SK-N-MC (cell line): Measurements from ENCODE around the gene PLEKHO1.

Experiments used
- DNase-seq: peaks from one replicate; pipeline ENCODE4 v3.0.0-alpha.2; 2011; ENCODE audit warnings: low read depth, low spot score
- H3K27ac ChIP-seq: fragments of 200-600 bp; sonication (generic); 2 replicates; pipeline ENCODE4 v1.5.1; 2016; ENCODE audit warnings: mixed run types
- H3K36me3 ChIP-seq: fragments of 200-600 bp; sonication (generic); 2 replicates; pipeline ENCODE4 v1.6.1; 2017; ENCODE audit warnings: antibody characterized with exemption, low read length, mixed read lengths; ENCODE audit not compliant: insufficient read depth
- H3K4me3 ChIP-seq: fragments of 200-600 bp; sonication (generic); 2 replicates; pipeline ENCODE4 v1.5.1; 2016
- H3K9ac ChIP-seq: fragments of 200-600 bp; sonication (generic); 2 replicates; pipeline ENCODE4 v1.8.0; 2017; ENCODE audit warnings: mixed run types, mixed read lengths; ENCODE audit not compliant: insufficient read length
- H3K9me3 ChIP-seq: fragments of 200-600 bp; sonication (generic); 2 replicates; pipeline ENCODE4 v1.6.1; 2017; ENCODE audit warnings: low read depth, mild to moderate bottlenecking, antibody characterized with exemption, low read length, moderate library complexity, mixed read lengths
- EZH2 ChIP-seq: fragments of 200-600 bp; sonication (generic); IDR thresholded peaks from one replicate; pipeline ENCODE4 v1.6.1; 2017; ENCODE audit warnings: antibody characterized with exemption
- FOXP2 ChIP-seq: optimal IDR thresholded peaks from 2 replicates; pipeline ENCODE3; 2011; ENCODE audit warnings: mild to moderate bottlenecking, moderate library complexity; ENCODE audit not compliant: insufficient read depth; ENCODE audit errors: extremely low read length, control extremely low read depth
- POLR2AphosphoS5 ChIP-seq: IDR thresholded peaks from 2 replicates; pipeline ENCODE4 v1.6.1; 2012; ENCODE audit warnings: mild to moderate bottlenecking, low read depth, low read length, borderline replicate concordance

The PLEKHO1 gene

DNA sequence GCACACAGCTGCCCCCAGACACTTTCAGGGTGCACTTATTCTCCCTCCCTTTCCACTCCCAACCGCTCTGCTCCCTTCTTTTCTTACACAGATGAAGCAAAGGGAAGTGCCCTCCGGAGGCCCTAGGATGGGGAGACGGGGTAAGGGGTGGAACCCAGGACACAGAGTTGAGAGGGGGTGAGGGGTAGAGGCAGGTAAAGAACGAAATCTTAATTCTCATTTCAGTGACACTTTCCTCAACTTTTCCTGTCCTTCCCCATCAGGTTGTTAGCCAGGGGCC lies 12.8 kb downstream of the PLEKHO1 start:
- Histone ChIP-seq H3K27ac (peak overlapping the region; percentile 97), H3K9me3 (no peaks in the 10 kb centered on the region), H3K4me3 (peak overlapping the region; percentile 72), H3K36me3 (peaks cover 22% of the 10 kb centered on the region), H3K9ac (peak overlapping the region; percentile 83)
- no peak for DNase-seq
- TF ChIP-seq EZH2 (no peak), POLR2AphosphoS5 (no peak), FOXP2 (no peak)

DNA sequence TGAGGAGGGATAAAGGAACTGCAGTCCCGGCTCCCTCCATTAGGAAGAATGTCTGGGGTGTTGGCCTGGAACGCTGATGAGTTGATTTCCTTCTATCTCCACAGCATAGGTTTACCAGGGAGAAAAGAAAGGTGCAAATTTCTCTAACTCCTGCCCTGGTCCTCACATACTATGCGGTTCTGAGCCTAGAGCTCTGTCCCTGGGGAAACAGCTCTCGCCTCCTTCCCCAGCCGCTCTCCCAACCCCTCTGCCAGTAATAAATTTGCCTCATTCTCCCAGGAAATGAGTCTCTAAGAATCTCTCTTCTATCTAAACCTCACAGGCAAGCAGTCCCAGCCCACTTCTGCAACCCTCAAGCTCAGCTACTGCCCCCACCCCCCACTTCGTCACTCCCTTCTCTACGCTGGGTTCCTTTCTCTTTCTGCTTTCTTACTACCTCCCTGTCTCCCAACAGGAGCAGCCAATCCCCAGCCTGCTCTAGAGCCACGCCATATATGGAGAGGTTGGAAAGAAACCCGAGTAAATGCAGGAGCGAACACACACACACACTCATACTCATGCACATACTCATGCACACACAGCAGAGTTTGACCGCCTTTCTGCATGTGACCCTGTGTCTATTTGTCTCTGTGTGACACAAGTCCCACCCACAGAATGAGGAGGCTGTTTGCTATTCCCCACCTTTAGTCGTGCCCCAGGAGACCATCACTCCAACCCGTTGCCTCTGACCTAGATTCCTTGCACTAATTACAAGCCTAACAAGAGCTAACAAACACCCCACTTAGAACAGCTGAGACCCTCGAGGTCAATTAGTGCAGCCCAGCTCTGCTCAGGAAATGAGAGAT lies 13.4 kb downstream of the PLEKHO1 start:
- TF ChIP-seq FOXP2 (no peak), POLR2AphosphoS5 (peak; percentile 73)
- Histone ChIP-seq H3K27ac (peak overlapping the region; percentile 97), H3K4me3 (peak overlapping the region; percentile 72), H3K9me3 (no peaks in the 10 kb centered on the region), H3K9ac (peak overlapping the region; percentile 83), H3K36me3 (peaks cover 17% of the 10 kb centered on the region)
- DNase-seq: peak; percentile 87

DNA sequence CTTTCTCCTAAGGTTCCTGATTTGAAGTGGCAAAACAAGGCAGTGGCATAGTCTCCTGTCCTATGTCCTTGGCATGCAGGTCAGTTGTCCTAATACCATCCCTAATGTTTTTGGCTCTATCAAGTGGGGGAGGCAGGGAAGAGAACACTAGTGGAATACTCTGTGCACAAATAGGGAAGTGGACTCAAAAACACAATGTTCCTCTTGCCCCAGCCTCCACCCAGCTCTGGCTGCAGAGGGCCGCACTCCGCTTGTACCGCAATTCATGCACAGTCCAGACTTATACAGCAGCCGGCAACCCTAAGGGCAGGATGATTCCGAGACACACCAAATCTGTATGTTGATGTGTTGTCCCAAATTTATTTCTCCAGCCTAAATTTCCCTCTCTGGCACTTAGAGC lies 14.5 kb downstream of the PLEKHO1 start:
- Histone ChIP-seq H3K9ac (no peak overlapping the region), H3K27ac (peak overlapping the region; percentile 97), H3K36me3 (peaks cover 7% of the 10 kb centered on the region), H3K9me3 (no peaks in the 10 kb centered on the region), H3K4me3 (no peak overlapping the region)
- DNase-seq: no peak
- no peak for TF ChIP-seq EZH2
- no peak for TF ChIP-seq POLR2AphosphoS5
- no peak for TF ChIP-seq FOXP2

DNA sequence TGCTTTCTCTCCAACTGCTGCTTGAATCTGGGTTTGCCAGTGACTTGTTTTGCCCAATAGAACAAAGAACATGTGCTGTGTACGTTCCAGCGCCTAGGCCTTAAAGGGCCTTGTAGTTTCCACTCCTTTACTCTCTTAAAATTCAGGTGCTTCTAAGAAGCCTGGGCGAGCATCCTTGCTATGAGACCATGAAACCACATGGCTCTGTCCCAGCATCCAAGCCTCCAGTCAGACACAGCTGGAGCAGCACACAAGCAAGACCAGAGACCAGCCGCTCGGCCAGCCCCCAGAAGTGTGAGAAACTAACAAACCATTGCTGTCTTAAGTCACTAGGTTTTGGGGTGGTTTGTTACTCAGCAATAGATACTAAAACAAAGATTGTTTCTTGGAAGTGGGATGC lies 15.1 kb downstream of the PLEKHO1 start:
- Histone ChIP-seq H3K9ac (no peak overlapping the region), H3K9me3 (no peaks in the 10 kb centered on the region), H3K4me3 (no peak overlapping the region), H3K27ac (peak overlapping the region; percentile 3; the same call in 1 of the 2 replicates), H3K36me3 (peaks cover 2% of the 10 kb centered on the region; the same call in 1 of the 2 replicates)
- DNase-seq: no peak
- TF ChIP-seq FOXP2: no peak
- TF ChIP-seq EZH2: no peak
- TF ChIP-seq POLR2AphosphoS5: no peak

DNA sequence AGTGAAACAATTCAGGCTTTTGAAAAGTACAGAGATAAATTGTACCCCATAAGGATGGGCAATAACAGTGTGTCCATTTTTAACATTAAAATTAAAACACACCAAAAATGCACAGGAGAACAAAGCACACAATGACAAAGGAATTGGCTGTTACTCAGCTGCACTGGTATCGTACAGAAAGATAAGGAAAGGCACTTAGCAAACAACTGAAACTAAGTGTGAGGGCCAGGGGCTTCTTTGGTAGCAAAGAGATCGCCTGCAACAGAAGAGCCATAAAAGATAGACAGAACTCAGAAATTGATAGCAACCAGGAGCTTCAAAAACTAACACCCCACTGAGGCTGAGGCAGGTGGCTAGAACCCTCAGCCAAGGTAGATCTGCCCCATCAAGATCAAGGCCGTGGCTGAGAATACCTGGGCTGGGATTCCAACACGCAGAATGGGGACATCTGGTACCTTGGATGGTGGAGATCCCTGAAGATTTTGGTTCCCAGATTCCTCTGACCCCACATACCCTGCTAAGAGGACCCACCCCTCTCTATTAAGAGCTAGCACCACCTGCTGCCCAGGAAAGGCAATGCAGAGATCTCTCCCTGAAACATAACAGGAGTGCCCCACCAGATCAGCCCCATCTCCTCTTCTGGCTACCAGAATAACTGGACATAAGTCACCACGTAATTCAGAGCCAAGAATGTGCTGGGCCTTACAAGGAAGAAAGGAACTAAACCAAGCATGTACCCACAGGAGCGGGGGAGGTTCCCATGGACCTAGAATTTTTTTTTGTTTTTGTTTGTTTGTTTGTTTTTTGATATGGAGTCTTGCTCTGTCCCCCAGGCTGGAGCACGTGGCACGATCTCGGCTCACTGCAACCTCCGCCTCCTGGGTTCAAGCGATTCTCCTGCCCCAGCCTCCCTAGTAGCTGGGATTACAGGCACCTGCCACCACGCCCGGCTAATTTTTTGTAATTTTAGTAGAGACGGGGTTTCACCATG lies 16.2 kb downstream of the PLEKHO1 start:
- no peaks in the 10 kb centered on the region for H3K9me3 ChIP-seq
- DNase-seq: no peak
- no peak overlapping the region for H3K27ac ChIP-seq
- no peak for TF ChIP-seq POLR2AphosphoS5
- TF ChIP-seq FOXP2: no peak
- no peak for TF ChIP-seq EZH2
- no peak overlapping the region for H3K9ac ChIP-seq
- no peak overlapping the region for H3K4me3 ChIP-seq
- no peaks in the 10 kb centered on the region for H3K36me3 ChIP-seq

DNA sequence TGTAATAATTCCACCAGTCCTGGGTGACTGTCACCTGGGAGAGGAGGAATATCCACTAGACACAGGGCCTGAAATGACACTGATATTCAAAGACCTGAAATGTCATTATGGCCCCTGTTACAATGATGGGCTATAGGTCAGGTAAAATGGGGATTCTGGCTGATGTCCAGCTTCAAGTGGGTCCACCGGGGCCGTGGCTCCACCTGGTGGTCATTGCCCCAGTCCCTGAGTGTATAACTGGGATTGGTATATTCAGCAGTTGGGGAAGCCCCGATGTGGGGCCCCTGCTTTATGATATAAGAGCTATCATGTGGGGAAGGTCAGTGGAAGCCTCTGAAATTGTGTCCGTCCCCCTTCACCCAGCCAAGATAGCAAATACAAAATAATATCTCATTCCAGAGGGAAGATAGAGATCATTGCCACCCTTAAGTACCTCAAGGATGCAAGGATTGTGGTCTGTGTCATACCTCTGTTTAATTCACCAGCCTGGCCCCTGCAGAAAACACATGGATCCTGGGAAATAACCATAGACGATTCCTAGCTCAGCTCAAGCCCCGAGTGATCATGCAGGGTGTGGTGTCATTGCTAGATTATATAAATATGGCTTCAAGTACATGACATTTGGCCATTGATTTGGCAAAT lies 19.4 kb downstream of the PLEKHO1 start:
- TF ChIP-seq POLR2AphosphoS5: no peak
- no peak for TF ChIP-seq FOXP2
- no peak for TF ChIP-seq EZH2
- no peaks in the 10 kb centered on the region for H3K36me3 ChIP-seq
- no peak overlapping the region for H3K4me3 ChIP-seq
- H3K9ac ChIP-seq: no peak overlapping the region
- H3K9me3 ChIP-seq: no peaks in the 10 kb centered on the region
- no peak overlapping the region for H3K27ac ChIP-seq
- DNase-seq: no peak

DNA sequence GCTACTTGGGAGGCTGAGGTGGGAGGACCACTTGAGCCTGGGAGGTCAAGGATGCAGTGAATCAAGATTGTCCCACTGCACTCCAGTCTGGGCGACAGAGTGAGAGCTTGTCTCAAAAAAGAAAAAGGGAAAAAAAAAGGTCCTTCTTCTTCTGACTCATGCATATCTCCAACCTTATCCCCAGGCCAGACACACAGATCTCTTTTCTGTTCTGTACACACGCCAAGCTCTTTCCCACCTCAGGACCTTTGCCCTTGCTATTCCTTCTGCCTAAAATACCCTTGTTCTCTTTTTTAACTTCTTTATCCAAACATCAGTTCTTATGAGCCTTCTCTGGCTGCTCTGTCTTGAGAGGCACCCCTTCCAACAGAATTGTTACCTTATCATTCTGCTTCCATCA lies 22.1 kb downstream of the PLEKHO1 start:
- TF ChIP-seq POLR2AphosphoS5 (no peak), EZH2 (no peak), FOXP2 (no peak)
- Histone ChIP-seq H3K9ac (no peak overlapping the region), H3K36me3 (no peaks in the 10 kb centered on the region), H3K4me3 (no peak overlapping the region), H3K27ac (no peak overlapping the region), H3K9me3 (no peaks in the 10 kb centered on the region)
- DNase-seq: no peak

DNA sequence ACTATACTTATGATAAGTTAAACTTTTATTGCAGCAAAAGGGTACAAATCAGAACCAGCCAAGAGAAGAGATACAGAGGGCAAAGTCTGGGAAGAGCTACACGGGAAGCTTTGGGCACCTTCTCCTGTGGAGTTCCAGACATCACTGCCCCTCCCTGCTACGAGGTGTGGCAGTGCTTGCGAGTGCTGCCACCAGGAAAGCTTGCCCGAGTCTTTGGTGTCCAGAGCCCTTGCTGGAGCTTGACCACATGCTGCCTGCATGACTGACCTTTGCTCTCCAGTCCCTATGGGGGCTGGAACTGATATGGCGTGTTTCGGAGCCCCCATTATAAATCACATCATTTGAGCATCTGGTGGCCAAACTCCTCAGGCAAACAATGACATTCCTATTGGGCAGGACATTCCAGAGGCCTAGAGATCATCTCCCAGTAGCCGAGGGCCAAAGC lies 23.4 kb downstream of the PLEKHO1 start:
- Histone ChIP-seq H3K36me3 (no peaks in the 10 kb centered on the region), H3K9ac (no peak overlapping the region), H3K27ac (no peak overlapping the region), H3K4me3 (no peak overlapping the region), H3K9me3 (no peaks in the 10 kb centered on the region)
- DNase-seq: no peak
- TF ChIP-seq FOXP2 (no peak), POLR2AphosphoS5 (no peak), EZH2 (no peak)
